ENCODE data around the gene MLIP.

The MLIP gene

DNA sequence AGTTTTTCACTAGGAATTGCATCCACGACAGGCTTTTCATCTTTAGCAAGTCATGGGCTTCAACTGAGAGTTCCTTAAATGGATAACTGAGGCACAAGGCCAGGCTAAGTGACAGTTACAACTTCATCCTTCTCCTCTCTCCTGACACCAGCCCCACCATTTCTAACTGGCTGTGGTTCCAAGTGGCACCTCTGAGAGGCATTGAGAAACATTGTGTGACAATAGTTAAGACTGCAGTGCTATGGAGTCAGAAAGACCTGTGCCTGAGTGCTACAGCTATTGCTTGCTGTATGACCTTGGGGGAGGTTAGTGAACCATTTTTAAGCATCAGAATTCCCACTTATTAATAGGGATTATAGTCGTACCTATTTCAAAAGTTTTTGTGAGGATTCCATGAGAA, 26.2 kb upstream of the MLIP start:
- Mint-ChIP-seq H3K27ac (no peak overlapping the region), H3K9me3 (no peaks in the 10 kb centered on the region), H3K4me1 (ENCODE audit: low read depth) (no peaks in the 10 kb centered on the region), H3K4me3 (no peak overlapping the region), H3K27me3 (no peaks in the 10 kb centered on the region), H3K36me3 (ENCODE audit: low read depth) (no peaks in the 10 kb centered on the region)
- intact Hi-C loops (cut with micrococcal nuclease): no loop called here

- H3K4me3 Mint-ChIP-seq: no peak overlapping the region
- H3K4me1 Mint-ChIP-seq (ENCODE audit: low read depth): no peaks in the 10 kb centered on the region
- H3K36me3 Mint-ChIP-seq (ENCODE audit: low read depth): no peaks in the 10 kb centered on the region
- no peaks in the 10 kb centered on the region for H3K9me3 Mint-ChIP-seq
- no peaks in the 10 kb centered on the region for H3K27me3 Mint-ChIP-seq
- intact Hi-C loops (cut with micrococcal nuclease): no loop called here
- H3K27ac Mint-ChIP-seq: no peak overlapping the region
Measured at GRCh38 chr6:54085541-54085940, 25.7 kb upstream of the MLIP start.

DNA sequence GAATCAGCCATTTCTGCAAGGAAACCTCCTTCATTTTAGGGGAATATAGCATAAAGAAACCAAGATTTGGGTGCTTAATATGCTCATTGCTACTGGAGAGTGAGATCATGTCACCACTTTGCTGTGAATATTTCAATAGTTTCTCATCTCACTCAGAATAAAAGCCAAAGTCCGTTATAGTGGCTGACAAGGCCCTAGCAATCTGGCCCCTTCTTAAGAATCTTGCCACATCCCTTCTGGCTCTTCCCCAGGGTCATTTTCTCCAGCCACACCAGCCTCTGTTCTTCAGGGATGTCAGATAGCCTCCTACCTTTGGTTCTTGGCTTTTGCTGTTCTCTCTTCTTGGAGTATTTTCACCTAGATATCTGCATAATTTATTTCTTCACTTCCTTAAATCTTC, 24.8 kb upstream of the MLIP start:
- no peak overlapping the region for H3K27ac Mint-ChIP-seq
- intact Hi-C loops (cut with micrococcal nuclease): no loop called here
- no peaks in the 10 kb centered on the region for H3K4me1 Mint-ChIP-seq (ENCODE audit: low read depth)
- H3K27me3 Mint-ChIP-seq: no peaks in the 10 kb centered on the region
- no peak overlapping the region for H3K4me3 Mint-ChIP-seq
- no peaks in the 10 kb centered on the region for H3K36me3 Mint-ChIP-seq (ENCODE audit: low read depth)
- no peaks in the 10 kb centered on the region for H3K9me3 Mint-ChIP-seq

- intact Hi-C loops (cut with micrococcal nuclease): no loop called here
- no peaks in the 10 kb centered on the region for H3K9me3 Mint-ChIP-seq
- H3K27ac Mint-ChIP-seq: no peak overlapping the region
- H3K36me3 Mint-ChIP-seq (ENCODE audit: low read depth): no peaks in the 10 kb centered on the region
- H3K4me1 Mint-ChIP-seq (ENCODE audit: low read depth): no peaks in the 10 kb centered on the region
- H3K27me3 Mint-ChIP-seq: no peaks in the 10 kb centered on the region
- H3K4me3 Mint-ChIP-seq: no peak overlapping the region
Measured at GRCh38 chr6:54087721-54088120, 23.5 kb upstream of the MLIP start.

GRCh38 chr6:54093326-54093948, 17.8 kb upstream of the MLIP start:
- intact Hi-C loops (cut with micrococcal nuclease): no loop called here
- Mint-ChIP-seq H3K36me3 (ENCODE audit: low read depth) (no peaks in the 10 kb centered on the region), H3K9me3 (peaks cover 25% of the 10 kb centered on the region), H3K27me3 (no peaks in the 10 kb centered on the region), H3K4me1 (ENCODE audit: low read depth) (no peaks in the 10 kb centered on the region), H3K27ac (no peak overlapping the region), H3K4me3 (no peak overlapping the region)

- peaks cover 25% of the 10 kb centered on the region for H3K9me3 Mint-ChIP-seq
- H3K27me3 Mint-ChIP-seq: no peaks in the 10 kb centered on the region
- intact Hi-C loops (cut with micrococcal nuclease): no loop called here
- no peaks in the 10 kb centered on the region for H3K4me1 Mint-ChIP-seq (ENCODE audit: low read depth)
- H3K27ac Mint-ChIP-seq: no peak overlapping the region
- no peak overlapping the region for H3K4me3 Mint-ChIP-seq
- H3K36me3 Mint-ChIP-seq (ENCODE audit: low read depth): no peaks in the 10 kb centered on the region
Measured at GRCh38 chr6:54094293-54094692, 16.9 kb upstream of the MLIP start.

GRCh38 chr6:54094786-54095185, 16.5 kb upstream of the MLIP start:
- H3K36me3 Mint-ChIP-seq (ENCODE audit: low read depth): no peaks in the 10 kb centered on the region
- no peaks in the 10 kb centered on the region for H3K27me3 Mint-ChIP-seq
- H3K4me3 Mint-ChIP-seq: no peak overlapping the region
- peaks cover 25% of the 10 kb centered on the region for H3K9me3 Mint-ChIP-seq
- H3K4me1 Mint-ChIP-seq (ENCODE audit: low read depth): no peaks in the 10 kb centered on the region
- intact Hi-C loops (cut with micrococcal nuclease): no loop called here
- no peak overlapping the region for H3K27ac Mint-ChIP-seq

DNA sequence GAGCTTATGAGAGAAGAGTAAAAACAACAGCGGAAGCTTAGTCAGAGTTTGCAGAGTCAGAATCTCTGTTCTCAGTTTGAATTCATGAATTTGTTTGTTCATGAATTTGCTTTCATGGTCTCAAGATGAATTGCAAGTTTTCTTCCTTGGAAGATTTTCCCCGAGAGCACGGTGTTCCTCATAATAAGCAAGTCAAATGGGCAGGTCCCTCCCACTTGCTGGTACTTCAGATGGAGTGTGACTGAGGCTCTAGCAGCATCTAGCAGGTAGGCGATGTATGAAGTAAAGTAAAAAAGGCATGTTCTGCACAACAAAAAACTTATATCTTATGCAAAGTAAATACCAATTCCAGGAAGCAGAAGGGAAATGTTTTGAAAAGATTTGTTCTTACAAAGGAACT, 15.5 kb upstream of the MLIP start:
- Mint-ChIP-seq H3K4me1 (ENCODE audit: low read depth) (no peaks in the 10 kb centered on the region), H3K27ac (no peak overlapping the region), H3K27me3 (no peaks in the 10 kb centered on the region), H3K36me3 (ENCODE audit: low read depth) (no peaks in the 10 kb centered on the region), H3K9me3 (peaks cover 25% of the 10 kb centered on the region), H3K4me3 (no peak overlapping the region)
- intact Hi-C loops (cut with micrococcal nuclease): no loop called here

- Mint-ChIP-seq H3K4me3 (no peak overlapping the region), H3K9me3 (peaks cover 25% of the 10 kb centered on the region), H3K27me3 (no peaks in the 10 kb centered on the region), H3K36me3 (ENCODE audit: low read depth) (no peaks in the 10 kb centered on the region), H3K4me1 (ENCODE audit: low read depth) (no peaks in the 10 kb centered on the region), H3K27ac (no peak overlapping the region)
- intact Hi-C loops (cut with micrococcal nuclease): no loop called here
Measured at GRCh38 chr6:54096811-54097210, 14.4 kb upstream of the MLIP start.

- Mint-ChIP-seq H3K27ac (no peak overlapping the region), H3K36me3 (ENCODE audit: low read depth) (no peaks in the 10 kb centered on the region), H3K27me3 (no peaks in the 10 kb centered on the region), H3K4me3 (no peak overlapping the region), H3K9me3 (peaks cover 25% of the 10 kb centered on the region), H3K4me1 (ENCODE audit: low read depth) (no peaks in the 10 kb centered on the region)
- intact Hi-C loops (cut with micrococcal nuclease): no loop called here
Measured at GRCh38 chr6:54097753-54098152, 13.5 kb upstream of the MLIP start.

- Mint-ChIP-seq H3K4me1 (ENCODE audit: low read depth) (no peaks in the 10 kb centered on the region), H3K27ac (no peak overlapping the region), H3K9me3 (peaks cover 25% of the 10 kb centered on the region), H3K36me3 (ENCODE audit: low read depth) (no peaks in the 10 kb centered on the region), H3K4me3 (no peak overlapping the region), H3K27me3 (no peaks in the 10 kb centered on the region)
- intact Hi-C loops (cut with micrococcal nuclease): no loop called here
Measured at GRCh38 chr6:54098450-54099044, 12.7 kb upstream of the MLIP start.

DNA sequence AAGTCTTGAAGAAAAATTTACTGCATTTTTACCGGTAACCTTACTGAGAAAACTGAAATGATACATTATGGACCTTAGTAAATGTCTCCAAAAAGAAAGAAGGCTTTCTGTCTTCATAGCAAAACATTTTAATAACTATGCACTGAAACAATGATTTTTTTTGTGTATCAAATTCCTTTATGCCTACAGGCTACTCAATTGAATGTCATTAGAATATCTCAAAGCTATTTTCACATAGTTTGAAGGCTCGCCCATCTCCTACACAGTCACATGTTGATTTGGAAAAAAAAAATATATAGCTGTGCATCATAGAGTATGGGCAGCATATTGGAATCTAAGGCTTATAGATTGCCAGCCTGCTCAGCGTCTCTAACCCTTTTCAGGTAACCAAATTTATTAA, 12.0 kb upstream of the MLIP start:
- intact Hi-C loops (cut with micrococcal nuclease): no loop called here
- Mint-ChIP-seq H3K27me3 (no peaks in the 10 kb centered on the region), H3K27ac (no peak overlapping the region), H3K9me3 (peaks cover 25% of the 10 kb centered on the region), H3K4me1 (ENCODE audit: low read depth) (no peaks in the 10 kb centered on the region), H3K36me3 (ENCODE audit: low read depth) (no peaks in the 10 kb centered on the region), H3K4me3 (no peak overlapping the region)

- intact Hi-C loops (cut with micrococcal nuclease): no loop called here
- Mint-ChIP-seq H3K9me3 (peaks cover 19% of the 10 kb centered on the region), H3K27me3 (no peaks in the 10 kb centered on the region), H3K27ac (no peak overlapping the region), H3K36me3 (ENCODE audit: low read depth) (no peaks in the 10 kb centered on the region), H3K4me3 (no peak overlapping the region), H3K4me1 (ENCODE audit: low read depth) (no peaks in the 10 kb centered on the region)
Measured at GRCh38 chr6:54100411-54101006, 10.7 kb upstream of the MLIP start.

GRCh38 chr6:54102238-54102637, 9.0 kb upstream of the MLIP start:
- H3K4me3 Mint-ChIP-seq: no peak overlapping the region
- H3K36me3 Mint-ChIP-seq (ENCODE audit: low read depth): no peaks in the 10 kb centered on the region
- no peak overlapping the region for H3K27ac Mint-ChIP-seq
- no peaks in the 10 kb centered on the region for H3K4me1 Mint-ChIP-seq (ENCODE audit: low read depth)
- intact Hi-C loops (cut with micrococcal nuclease): no loop called here
- peaks cover 10% of the 10 kb centered on the region for H3K9me3 Mint-ChIP-seq
- no peaks in the 10 kb centered on the region for H3K27me3 Mint-ChIP-seq

- Mint-ChIP-seq H3K4me1 (ENCODE audit: low read depth) (no peaks in the 10 kb centered on the region), H3K27me3 (no peaks in the 10 kb centered on the region), H3K27ac (no peak overlapping the region), H3K4me3 (no peak overlapping the region), H3K36me3 (ENCODE audit: low read depth) (no peaks in the 10 kb centered on the region), H3K9me3 (no peaks in the 10 kb centered on the region)
- intact Hi-C loops (cut with micrococcal nuclease): no loop called here
Measured at GRCh38 chr6:54103497-54103896, 7.7 kb upstream of the MLIP start.

All from dendritic cell treated with granulocyte-macrophage colony-stimulating factor and Interleukin-4, amounts not matched to agents 40 ng/mL and 50 ng/mL, for 4 days (primary cell).